CD4-positive, alpha-beta T cell treated with Interleukin-21 for 1 hour (primary cell): ENCODE data around the gene SMCO2.

Source experiments
- DNase-seq: peaks from one replicate; pipeline ENCODE4 v3.0.0-alpha.2; 2020

SMCO2 gene

DNA sequence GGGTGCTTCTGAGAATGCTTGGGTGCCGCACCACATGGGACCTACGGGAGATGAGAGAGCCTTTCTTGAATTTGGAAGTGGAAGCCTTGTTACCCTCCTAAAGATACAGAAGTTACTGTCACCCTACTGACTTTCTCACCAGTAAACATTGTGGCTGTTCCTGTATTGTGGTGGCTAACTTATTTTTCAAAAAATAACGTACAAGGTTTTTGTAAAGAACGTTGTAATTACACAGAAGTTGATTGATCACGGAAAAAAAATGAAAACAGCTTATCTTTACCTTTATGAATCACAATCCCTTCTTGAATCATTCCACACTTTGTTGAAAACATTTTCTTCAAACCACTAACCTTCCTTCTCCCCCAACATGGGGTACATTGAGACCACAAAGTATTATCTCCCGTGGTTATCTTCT lies 55.5 kb downstream of the SMCO2 start:
- no peak for DNase-seq

DNA sequence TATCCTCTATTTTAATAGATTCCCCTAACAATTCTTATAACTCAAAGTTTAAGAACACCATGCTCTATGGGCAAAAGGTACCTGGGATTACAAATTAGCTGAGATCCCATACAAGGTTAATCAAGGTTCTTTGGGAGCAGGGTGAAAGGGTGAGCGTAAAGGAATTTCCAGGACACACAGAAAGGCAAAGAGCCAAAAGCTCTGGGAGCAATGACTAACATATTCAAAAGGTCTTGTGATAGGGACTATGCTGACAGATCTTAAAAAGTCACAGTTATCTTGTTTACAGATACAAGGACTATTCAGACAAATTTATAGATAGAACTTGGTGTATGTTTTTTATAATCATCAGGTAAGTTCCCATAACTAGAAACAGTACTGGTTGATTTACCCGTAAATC lies 58.0 kb downstream of the SMCO2 start:
- DNase-seq, result no peak

DNA sequence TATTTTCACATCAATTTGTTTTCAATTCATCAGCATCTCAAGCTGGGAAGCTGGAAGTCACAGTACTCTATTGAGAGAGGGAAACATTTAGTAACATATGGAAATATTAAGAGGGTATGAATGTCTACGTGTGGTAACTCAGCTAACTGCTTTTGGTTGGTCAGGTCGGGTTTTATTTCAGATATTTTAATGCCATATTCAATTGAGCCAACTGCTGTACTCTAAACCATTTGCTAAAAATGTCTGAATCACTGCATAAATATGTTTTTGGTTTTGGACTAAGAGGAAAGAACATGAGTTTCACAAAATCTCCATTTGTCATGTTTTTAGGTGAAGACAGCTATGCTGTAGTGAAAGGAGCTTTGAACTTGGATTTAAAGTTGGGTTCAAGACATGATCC lies 58.6 kb downstream of the SMCO2 start:
- DNase-seq, result no peak

DNA sequence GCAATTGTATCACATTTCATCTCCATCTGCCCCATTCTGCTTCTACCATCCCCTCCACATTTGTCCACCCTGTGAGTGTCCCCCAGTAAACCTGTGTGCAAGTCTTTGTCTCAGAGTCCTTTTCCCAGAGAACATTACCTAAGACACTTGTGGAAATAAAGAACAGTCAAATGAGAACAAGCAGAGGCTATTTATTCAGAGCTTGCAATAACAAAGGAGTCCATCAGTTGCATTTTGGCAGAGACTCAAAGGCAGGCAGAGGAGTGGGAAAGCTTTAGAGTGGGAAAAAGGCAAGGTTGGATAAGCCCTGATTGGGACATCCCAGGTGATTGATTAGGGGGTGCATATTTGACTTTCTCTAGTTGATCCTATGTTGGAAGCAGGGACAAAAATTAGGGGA lies 59.2 kb downstream of the SMCO2 start:
- no peak for DNase-seq

DNA sequence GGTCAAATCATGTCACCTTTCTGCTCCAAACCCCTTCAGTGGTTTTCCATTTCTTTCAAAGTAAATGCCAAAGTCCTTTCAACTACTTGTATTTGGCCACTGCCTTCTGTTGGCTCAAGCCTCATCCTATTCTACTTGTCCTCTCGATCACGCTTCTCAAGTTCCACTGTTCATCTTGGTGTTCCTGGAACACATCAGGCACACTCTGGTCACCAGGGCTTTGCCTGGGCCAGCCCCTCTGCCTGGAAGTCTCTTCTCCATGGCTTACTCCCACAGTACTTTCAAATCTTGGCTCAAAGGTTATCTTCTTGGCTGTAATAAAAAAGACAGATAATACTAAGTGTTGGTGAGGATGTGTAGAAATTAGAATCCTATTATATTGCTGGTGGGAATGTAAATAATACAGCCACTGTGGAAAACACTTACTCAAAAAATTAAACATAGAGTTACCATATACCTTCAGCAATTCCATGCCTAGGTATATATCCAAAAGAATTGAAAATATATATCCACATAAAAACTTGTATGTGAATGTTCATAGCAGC lies 60.2 kb downstream of the SMCO2 start:
- DNase-seq, result no peak

DNA sequence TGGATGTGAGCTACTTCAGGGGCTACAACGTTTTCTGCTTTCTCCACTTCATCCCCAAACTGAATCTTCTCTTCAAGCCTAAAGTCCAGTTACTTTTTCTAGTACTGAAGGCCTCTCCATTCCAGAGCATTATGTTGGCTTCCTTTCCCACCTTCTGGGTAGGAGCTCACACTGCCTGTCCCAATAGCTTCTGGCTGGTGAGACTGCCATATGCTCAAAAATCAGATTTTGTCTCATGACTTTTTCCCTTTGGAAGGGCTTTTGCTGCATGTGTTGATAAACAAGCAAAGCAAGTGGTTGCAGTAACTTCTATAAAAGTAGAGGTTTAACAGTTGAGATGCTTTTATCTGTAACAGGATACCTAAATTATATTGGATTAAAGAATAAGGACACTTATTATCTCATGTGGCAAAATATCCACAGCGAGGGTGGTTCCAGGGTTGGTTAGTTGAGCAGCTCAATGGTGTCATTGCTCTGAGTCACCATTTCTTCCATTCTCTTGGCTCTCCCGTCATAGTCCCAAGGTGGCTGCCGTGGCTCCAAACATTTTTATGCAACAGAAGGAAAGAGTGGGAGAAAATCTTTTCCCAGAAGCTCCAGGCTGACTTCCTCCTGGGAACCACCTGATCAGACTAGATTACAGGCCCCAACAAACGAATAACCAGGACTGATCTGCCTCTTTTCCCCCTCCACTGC lies 62.3 kb downstream of the SMCO2 start:
- no peak for DNase-seq

DNA sequence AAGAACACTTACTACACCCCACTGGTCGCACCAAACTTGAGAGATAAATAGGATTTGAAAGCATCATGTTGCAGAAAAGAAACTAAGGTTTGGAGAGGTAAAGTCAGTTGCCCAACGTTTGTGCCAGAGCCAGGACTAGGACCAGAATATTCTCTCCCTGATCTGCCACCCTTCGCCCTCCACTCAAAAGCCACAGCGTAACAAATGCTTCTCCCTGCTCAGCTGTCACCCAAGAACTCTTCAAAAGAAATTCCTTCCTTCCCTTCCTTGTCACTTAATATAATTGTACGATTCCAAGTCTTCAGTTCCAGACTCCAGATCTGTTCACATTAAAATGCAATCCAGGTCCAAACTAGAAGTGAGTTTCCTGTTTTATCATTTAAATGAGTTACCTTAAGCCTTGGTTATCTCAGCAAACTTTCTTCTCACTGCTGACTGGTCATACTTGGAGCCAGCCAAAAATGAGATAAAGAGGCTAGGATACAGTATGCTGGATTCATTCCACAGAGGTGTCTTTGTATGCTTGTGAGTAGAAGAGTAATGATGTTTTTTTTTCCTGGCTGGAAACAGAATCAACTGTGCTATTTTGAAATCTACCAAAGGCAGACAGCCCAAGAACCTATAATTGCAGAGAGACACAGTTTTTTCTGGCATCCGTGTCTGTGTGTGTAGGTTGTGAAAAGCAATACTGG lies 64.6 kb downstream of the SMCO2 start:
- DNase-seq, result no peak

DNA sequence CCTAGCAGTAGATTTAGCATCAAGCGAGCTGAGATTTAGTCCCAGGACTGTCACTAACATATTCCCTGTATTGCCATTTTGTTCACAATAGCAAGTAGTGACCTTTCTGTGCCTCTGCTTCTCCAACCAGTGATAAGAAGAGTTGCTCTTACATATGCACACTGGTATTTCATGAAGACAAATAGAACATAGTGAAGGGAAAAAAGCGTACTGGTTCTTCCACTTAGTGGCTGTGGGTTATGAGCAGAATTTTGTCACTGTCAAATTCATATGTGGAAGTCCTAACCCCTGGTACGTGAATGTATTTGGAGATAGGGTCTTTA lies 65.1 kb downstream of the SMCO2 start:
- no peak for DNase-seq

DNA sequence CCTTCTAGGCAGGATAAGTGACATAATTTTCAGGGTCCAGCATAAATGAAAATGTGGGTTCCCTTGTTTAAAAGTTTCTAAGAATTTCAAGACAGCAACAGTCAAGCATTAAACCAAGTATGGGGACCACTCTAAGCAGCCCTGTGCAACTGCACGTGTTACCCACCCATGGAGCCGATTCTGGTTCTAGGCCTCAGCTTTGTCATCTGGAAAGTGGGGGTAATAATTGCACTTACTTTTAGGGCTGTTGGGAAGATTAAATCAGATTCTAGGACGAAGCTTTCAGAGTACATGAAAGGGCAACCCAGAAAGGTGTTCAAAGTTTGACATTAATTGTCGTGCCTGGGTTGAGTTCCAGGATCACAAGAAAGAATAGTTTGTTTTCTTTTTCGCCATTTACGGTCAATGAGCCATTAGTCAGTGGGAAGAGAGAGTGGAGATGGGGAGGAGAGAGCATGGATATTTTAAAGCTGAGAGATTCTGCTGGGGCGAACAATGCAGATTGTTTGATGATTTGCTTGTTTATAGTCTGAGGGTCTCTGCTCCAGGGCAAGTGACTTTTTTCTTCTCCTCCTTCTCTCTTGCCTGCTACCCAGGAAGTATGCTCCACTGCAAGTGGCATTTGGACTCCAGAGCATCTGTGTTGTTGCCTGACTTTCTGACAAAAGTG lies 66.8 kb downstream of the SMCO2 start:
- DNase-seq, result no peak

DNA sequence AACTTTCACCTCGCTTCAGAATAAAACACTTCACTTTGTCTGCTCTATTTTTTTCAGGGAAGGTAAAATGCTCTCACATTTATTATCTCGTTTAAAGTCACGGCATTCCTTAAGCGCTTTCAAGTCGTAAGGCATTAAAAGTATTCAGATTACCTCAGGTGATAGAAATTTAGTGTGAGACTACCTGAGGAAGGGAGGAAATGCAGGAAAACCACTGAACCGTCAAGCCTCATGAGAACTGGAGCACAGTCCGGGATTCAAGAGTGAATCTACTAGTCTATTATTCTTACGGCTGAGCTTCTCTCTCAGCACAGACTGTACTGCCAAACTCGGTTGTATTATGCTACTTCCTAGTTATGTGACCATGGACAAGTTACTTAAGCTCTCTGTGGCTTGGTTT lies 69.1 kb downstream of the SMCO2 start:
- DNase-seq, result no peak

DNA sequence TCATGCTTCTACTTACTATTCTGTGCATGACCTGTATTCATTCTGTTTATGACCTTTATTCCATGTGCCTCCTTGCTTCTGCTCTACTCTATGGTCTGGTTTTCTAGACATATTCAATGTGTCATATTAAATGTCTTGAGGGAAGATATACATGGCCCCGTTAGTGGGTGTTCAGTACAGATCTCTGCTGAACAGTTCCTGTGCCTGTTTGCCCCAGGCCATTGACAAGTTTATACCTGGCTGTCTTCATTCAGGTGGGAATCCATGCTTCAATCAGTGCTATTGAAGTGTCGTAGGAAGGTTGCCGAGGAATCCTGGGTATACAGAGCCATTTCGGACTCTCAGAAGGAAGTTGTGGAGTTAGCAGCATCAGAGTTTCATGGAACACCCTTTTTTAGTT lies 70.1 kb downstream of the SMCO2 start:
- DNase-seq, result no peak

DNA sequence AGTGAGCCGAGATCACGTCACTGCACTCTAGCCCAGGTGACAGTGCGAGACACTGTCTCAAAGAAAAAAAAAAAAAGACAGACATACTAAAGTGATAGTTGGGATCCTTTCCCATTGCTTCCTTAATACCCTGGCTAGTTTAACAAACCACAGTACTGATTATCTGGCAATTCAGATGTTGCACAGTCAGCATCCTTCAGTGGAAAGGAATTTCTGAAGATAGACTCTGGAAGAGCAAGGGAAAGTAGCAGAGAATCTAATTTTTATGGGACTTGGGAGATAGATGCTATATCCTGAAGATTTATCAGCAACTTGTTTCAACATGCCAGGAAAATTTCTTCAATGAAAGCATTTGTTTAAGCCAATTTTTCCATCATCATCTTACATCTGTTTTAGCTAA lies 71.0 kb downstream of the SMCO2 start:
- DNase-seq, result no peak

DNA sequence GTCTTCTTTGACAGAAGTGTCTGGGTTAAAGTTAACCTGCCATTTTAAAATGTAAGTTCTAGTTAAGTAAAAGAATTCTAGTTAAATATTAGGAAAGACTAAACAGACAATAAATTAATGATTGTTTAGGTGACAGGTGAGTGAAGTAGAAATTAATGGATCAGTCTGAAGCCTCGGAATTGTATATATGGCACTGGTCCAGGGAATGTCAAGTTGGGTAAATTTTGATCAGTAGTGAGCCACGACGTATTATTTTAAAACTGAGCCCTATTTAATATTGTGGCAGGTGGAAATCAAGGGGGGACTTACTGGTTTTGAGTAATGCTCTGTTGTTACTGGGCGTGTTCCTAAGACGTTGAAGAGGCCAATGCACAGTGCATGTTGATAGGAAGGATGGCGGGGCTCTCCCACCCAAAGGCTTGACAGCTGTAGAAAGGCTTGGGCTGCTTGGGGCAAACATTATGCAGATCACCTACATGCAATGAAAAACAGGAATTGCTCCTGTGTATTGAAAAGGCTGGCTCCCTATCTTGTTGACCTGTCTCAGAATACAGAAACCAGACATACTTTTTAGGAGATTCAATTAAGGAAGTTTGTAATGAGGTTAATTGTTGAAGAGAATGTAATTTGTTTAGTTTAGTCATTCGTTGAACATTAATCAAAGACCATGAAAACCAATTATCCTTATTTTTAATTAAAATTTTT lies 71.6 kb downstream of the SMCO2 start:
- no peak for DNase-seq

DNA sequence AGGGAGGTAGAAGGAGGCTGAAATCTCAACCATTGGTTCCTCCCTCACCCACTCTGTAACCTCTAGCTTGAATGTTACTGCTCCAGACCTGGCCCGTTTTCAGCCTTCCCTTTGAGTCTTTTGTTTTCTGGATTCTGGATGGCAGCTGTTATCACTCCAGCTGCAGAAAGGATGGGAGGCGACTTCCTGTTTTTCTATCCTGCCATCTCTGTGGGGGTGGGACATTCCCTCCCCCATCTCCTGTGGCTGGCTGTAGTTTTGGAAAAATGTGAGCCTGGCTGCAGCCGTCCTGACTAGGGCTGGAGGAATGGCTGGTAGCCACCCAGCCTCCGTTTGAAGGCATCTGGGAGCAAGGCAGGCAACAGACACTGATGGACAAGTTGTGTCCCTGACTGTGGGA lies 74.5 kb downstream of the SMCO2 start:
- DNase-seq, result no peak

DNA sequence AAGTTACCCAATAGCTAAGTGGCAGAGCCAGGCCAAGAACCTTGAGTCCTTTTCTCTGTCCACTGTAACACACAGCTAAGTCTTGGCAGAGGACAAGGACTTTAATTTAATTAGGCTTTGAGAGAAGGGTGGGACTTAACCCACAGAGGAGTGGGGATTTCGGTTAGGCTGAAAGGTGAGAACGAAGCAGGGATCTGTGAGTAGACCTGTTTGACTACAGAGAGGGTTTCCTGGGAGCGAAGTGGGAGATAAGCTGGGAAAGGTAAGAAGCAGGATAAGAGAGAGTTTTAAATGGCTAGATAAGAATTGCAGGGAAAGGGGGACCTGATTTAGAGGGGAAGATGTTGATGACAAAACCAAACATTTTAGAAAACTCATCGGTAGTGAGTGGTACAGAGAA lies 75.4 kb downstream of the SMCO2 start:
- DNase-seq, result no peak

DNA sequence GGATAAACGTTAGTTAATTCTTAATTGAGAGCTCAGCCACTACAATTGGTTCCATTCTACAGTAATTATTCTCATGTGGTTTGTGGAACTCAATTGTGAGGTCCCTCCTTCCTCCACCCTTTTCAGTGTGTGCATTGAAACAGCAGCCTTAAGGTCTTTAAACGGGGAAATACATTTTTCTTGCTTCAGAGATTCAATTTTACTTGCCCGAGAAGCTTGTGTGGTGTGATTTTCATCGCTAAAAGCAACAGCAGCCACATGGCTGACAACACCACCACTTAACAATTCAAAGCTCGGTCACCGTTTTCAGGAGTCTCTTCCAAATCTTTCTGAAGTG lies 76.7 kb downstream of the SMCO2 start:
- DNase-seq, result no peak

DNA sequence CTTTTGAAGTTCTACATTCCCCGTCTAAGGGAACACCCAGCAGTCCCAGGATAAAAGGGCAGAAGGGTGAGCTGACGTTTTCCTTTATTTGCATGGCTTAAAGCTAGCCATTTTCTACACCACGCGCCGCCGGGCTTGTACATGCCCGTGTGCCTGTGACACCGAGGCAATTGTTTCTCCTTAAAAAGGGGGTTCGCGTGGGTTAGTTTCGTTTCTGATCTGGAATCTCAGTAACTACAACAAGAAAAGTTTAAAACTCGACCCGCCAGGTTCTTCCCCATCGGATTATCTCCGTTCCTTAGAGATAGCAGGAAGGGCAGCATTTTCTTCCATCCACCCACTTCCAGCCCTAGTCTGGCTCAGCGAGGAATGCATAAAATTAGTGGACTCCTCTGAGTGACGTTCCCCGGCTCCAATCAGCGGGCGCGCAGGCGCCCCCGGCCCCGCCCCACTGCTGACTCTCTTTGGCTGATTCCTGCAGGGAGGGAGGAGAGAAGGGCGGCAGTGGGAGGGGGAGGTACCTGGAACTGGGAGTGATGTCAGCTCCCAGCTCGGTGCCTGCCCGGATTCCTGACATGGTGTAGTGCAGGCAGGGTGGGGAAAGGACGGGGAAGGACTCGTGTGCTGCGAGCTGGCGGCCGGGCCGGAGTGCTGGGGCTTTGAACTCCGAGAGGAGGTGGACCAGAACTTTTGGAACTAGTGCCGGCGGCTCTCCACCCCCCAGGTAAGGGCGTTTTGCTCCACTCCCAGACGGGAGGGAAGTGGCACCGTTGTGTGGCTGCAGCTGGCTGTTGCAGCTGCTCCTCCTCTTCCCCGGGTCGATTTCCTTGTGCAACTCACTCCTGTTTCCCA lies 77.3 kb downstream of the SMCO2 start, which contains the start of gene PPFIBP1:
Gene PPFIBP1 (plus strand): TSS at position 565 of the 852 bp plus-strand sequence. CDS start 109,191 bp downstream, outside the sequence.
- DNase-seq, result peak; percentile 98

DNA sequence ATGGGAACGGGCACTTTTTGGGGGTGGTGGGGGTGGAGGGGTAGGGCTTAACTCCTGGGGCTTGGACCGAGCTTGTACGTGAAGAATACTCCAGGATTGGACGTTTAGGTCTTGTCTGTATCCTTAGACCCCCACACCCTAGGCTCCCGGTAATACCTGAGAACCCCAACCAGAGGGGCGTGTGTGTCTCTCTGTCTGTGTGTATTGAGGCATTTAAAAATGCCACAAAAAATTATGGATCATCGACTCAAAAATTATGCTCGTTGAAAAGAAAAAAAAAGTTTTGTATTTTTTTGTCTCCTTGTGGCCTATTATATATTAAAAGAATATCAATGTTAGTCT lies 77.9 kb downstream of the SMCO2 start:
- no peak for DNase-seq

DNA sequence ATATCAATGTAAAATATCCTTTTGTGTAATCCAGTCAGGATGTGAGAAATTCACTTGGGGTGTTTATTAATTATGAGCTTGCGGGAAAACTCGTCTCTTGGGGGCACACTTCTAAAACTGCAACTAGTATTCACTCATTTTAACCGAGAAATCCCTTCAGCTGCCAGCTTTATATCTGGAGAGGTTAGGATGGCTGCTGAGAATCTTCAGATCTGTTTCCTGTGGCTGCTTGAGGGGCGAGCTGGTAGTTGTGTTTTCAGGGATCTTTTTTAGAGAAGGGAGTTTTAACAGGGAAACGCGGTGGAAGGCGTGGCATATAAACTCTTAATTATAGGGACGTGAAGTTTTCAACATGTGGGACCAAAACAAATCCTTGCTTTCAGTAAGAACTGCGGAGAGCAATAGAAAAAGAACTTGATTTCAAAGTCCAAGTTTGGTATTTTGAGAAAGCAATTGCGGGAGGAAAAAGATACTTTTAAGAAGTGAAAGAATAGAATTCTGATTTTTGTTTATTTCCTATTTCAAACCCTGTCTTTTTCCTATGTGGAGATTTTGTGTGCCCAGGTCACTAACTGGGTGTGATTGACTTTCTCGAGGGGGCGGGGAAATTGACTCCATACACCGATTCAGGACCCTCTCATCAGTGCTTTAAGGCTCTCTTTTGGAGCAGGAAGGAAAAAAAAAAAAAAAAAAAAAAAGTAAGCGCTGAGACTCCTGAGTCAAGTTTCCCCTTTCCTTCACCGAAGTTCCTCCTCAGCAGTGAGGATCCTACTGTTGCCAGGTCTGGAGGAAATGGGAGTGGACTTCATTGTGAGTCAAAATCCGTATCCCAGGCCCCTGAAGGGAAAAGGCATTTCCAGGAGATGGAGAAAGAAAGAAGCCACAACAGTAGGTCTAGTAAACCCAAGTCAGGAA lies 78.6 kb downstream of the SMCO2 start:
- no peak for DNase-seq

DNA sequence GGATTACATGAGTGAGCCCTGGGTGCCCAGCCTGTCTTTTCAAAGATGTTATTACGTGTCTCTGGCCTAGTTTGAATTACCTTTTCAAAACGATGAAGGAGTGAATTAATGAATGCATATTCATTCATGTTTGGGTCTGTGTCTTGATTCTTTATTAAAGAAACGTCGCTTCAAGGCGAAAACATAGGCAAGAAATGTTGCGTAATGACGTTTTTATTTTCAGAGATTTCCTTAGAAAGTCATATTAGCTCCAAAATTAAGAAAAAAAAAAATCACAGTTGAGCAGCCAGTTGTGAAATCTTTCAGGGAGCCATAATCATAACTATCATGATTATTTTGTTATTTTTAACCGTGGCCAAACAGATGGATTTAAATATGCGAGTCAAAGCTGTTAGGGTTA lies 81.0 kb downstream of the SMCO2 start:
- DNase-seq, result no peak

DNA sequence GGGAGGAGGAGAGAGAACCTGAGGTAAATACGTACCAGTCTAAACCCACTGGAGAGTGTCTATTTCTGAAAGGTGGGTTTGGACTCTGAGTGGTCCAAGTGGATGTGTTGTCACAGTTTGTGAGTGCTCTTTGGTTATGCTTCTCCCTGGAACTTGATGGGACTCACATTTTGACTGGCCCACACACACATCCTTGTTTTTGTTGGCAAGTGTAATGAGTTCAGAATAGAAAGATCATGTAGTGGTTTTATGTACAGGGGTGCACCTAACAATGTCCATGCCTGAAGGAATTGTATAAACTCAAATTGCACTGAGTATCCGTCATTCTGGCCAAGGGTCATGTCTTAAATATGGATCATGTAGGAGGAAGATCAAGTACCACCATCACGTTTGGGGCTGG lies 82.3 kb downstream of the SMCO2 start:
- DNase-seq, result no peak
